NCI-H460 (cell line): ENCODE results near the gene GDF3. TPM values are rescaled to one million over a fixed set of nuclear protein-coding genes. Genes with fewer than 3 reads are reported as not detected.
"Not testable (repeated sequence)": the region's sequence is repeated elsewhere in the genome, so short reads cannot be mapped to it uniquely, and the experiment has no call there.

Source experiments
- DNase-seq: peaks from one replicate; pipeline ENCODE4 v3.0.0-alpha.2; 2016; ENCODE audit warnings: low read depth; ENCODE audit errors: extremely low read depth
- total RNA-seq: library from RNA; depleted of rRNA; stranded (reverse); fragments of >200 nt; shearing (Covaris generic); gene quantifications from 2 replicates; pipeline ENCODE4 v1.2.3, GENCODE V29; 2014; rRNA removed

The GDF3 gene
- total RNA-seq, 1 experiment from 2014 or later: not detected

- DNase-seq: no peak
These were observed 27.4 kb downstream of the GDF3 start for GRCh38 chr12:7668171-7668570.

- DNase-seq: peak; percentile 22
These were observed 28.4 kb downstream of the GDF3 start for GRCh38 chr12:7667125-7667524.

DNA sequence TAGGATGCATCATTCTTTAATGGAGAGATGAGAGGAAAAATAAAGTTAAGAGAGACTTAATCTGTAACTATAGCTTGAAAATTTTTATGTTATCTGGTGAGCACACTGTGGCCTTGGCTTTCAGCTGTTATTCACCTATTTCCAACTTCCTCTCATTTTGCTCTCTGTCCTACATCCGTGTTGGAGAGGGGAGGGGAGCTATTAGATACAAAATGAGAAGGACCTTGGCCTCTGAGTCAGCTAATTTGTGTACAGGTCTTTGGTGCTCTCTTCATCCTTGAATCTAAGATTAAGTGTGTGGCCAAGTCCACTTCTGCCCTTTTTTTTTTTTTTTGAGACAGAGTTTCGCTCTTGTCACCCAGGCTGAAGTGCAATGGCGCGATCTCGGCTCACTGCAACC lies 29.0 kb downstream of the GDF3 start:
- DNase-seq: no peak

GRCh38 chr12:7661741-7662140 lies 33.8 kb downstream of the GDF3 start:
- DNase-seq: no peak

DNA sequence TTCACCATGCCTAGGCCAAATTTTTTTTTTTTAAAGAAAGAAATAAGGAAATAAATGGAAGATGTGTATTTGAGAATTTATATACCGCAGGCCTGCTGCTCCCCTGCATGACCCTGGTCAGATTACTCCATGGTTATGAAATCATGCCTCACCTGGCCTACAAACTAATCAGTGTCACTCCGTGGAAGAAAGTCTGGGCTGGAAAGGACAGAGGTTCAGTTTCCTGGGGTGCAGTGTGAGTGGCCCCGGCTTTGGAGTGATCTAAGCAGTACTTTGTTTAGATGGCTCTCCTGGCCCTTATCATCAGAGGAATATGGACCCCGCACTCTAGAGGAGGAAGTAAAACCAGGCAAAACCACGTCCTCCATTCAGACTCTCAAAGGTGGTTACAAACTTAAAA lies 39.5 kb downstream of the GDF3 start:
- no peak for DNase-seq

GRCh38 chr12:7650091-7650490 lies 45.5 kb downstream of the GDF3 start:
- no peak for DNase-seq

GRCh38 chr12:7647071-7647470 lies 48.5 kb downstream of the GDF3 start:
- DNase-seq: no peak

- no peak for DNase-seq
These were observed 49.4 kb downstream of the GDF3 start for GRCh38 chr12:7646178-7646475.

DNA sequence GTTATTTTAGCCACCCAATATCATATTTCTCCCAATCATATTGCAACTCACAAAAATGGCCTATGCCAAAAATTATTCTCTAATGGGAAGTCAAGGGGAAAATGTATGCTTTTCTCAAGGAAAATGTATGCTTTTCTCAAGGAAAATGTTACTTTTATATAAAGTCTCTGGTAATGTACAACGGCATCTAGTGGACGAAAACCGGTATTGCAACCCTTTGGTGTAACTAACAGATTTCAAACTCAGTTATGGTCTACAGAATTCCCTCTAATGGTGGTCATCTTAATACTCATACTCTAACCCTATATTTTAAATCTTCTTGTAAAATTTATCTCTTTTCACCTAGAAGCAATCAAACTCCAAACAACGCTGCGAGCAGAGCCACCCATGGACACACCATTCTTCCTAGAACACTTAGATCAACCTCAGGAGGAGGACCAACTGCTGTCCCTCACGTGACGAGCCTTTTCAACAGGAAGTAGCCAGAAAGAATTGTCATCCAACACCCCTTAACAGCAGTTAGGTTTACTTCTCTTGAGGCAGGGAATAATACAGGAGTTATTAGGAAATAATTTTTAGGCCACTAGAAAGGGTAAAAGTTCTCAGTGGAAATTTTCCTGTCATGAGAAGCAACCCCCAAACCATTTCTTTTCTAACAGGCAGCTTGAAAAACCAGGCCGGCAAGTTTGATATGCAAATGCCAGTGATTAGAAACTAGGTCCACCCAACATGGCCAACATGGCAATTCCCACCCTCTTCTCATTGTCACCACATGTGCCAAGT lies 50.0 kb downstream of the GDF3 start:
- DNase-seq: peak; percentile 26

- peak; percentile 21 for DNase-seq
These were observed 52.7 kb downstream of the GDF3 start for GRCh38 chr12:7642876-7643309.

- no peak for DNase-seq
These were observed 53.3 kb downstream of the GDF3 start for GRCh38 chr12:7642287-7642686.

DNA sequence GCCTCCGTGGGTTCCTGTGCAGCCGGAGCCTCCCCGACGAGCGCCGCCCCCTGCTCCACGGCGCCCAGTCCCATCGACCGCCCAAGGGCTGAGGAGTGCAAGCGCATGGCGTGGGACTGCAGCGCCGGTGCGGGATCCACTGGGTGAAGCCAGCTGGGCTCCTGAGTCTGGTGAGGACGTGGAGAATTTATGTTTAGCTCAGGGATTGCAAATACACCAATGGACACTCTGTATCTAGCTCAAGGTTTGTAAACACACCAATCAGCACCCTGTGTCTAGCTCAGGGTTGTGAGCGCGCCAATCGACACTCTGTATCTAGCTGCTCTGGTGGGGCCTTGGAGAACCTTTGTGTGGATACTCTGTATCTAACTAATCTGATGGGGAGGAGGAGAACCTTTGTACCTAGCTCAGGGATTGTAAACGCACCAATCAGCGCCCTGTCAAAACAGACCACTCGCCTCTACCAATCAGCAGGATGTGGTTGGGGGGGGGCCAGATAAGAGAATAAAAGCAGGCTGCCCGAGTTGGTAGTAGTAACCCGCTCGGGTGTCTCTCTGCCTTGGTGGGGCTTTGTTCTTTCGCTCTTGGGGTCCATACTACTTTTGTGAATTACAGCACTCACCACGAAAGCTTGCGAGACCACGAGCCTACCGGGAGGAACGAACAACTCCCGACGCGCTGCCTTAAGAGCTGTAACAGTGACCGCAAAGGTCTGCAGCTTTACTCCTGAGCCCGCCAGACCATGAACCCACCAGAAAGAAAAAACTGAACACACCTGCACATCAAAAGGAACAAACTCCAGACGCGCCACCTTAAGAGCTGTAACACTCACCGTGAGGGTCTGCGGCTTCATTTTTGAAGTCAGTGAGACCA lies 55.2 kb downstream of the GDF3 start:
- DNase-seq: not testable (repeated sequence)

Other genes with a start within 250 kb of the GDF3 start
- gene CD163, start 192.0 kb downstream of the GDF3 start, total RNA-seq: not detected in 2 replicates
- gene APOBEC1, start 29.9 kb downstream of the GDF3 start, total RNA-seq: not detected in 2 replicates
- not detected in 2 replicates for gene DPPA3, start 15.7 kb upstream of the GDF3 start, total RNA-seq
- gene CLEC4C, start 51.6 kb upstream of the GDF3 start, total RNA-seq: not detected in 2 replicates
- not detected in 2 replicates for gene NANOGNB, start 69.4 kb upstream of the GDF3 start, total RNA-seq
- not detected in 2 replicates for gene NANOG, start 93.6 kb upstream of the GDF3 start, total RNA-seq
- not detected in 2 replicates for gene SLC2A14, start 177.1 kb upstream of the GDF3 start, total RNA-seq
- gene SLC2A3, start 240.4 kb upstream of the GDF3 start, total RNA-seq: 299 and 321 TPM in 2 replicates